ENCODE results near the gene SEMA6B. TPM values are rescaled to one million over a fixed set of nuclear protein-coding genes. Genes with fewer than 3 reads are reported as not detected.

SEMA6B gene
- total RNA-seq, 4 donors from 2014 or later, result 2.6 to 12.8 (median 5.2) TPM

GRCh38 chr19:4592445-4592844 lies 33.0 kb upstream of the SEMA6B start:
- TF ChIP-seq CTCF (IDR thresholded peaks at IDR 0.05; ENCODE audit: low read depth), result no peak

- no peak for TF ChIP-seq CTCF (IDR thresholded peaks at IDR 0.05; ENCODE audit: low read depth)
Measured at GRCh38 chr19:4591320-4591719, 31.8 kb upstream of the SEMA6B start.

GRCh38 chr19:4590559-4590958 lies 31.1 kb upstream of the SEMA6B start:
- no peak for TF ChIP-seq CTCF (IDR thresholded peaks at IDR 0.05; ENCODE audit: low read depth)

- TF ChIP-seq CTCF (IDR thresholded peaks at IDR 0.05; ENCODE audit: low read depth), result no peak
Measured at GRCh38 chr19:4589579-4590410, 30.3 kb upstream of the SEMA6B start.

GRCh38 chr19:4588291-4588761 lies 28.8 kb upstream of the SEMA6B start:
- TF ChIP-seq CTCF (IDR thresholded peaks at IDR 0.05; ENCODE audit: low read depth), result no peak

GRCh38 chr19:4587527-4587926 lies 28.0 kb upstream of the SEMA6B start:
- no peak for TF ChIP-seq CTCF (IDR thresholded peaks at IDR 0.05; ENCODE audit: low read depth)

GRCh38 chr19:4586691-4587090 lies 27.2 kb upstream of the SEMA6B start:
- TF ChIP-seq CTCF (IDR thresholded peaks at IDR 0.05; ENCODE audit: low read depth), result no peak

Data from subcutaneous adipose tissue (tissue), 4 donors.